NCI-H748 (cell line): Measurements from ENCODE around the gene PTPN2.
A peak's percentile ranks its signal among the peaks of the same experiment; 100 is the strongest.

Experiments used
- DNase-seq: peaks from one replicate; lab custom pipeline; 2025; ENCODE audit not compliant: unreplicated experiment; lab: John Stamatoyannopoulos, UW

PTPN2 gene

DNA sequence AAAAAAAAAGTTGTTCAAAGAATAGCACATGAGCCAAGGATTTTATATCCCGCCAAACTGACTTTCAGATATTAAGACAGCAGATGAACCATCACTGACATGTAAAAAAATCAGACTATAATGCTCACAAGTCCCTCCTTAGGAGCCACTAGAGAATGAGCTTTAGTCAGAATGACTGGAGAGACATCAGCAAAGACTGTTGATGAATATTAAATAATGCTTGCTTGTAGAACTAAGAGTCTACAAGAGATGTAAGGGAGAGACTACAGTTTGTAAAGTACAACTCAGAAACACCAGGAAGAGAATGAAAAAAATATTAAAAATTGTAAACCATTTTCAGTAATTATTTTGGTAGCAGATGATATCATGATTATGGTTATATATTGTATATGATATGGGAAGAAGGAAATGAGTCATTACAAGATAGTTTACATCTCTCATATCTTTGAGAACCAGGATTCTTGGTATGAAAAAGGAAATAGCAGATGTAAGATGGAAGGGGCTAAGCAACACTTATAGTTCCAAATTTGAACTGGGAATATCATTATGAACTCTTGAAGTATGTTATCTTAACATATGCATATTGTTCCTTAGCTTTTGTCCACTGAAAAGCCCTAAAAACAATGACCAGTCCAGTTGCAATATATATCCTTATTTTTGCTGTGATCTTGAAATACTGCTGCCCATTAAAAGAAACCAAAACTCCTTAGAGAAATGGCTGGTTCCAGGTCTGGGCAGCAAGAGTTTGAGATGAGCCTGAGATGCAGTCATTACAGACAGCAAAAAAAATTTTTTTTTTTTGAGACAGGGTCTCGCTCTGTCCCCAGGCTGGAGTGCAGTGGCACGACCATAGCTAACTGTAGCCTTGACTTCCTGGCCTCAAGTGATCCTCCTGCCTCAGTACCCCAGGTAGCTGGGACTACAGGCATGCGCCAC lies 55.7 kb downstream of the PTPN2 start:
- DNase-seq, result no peak

DNA sequence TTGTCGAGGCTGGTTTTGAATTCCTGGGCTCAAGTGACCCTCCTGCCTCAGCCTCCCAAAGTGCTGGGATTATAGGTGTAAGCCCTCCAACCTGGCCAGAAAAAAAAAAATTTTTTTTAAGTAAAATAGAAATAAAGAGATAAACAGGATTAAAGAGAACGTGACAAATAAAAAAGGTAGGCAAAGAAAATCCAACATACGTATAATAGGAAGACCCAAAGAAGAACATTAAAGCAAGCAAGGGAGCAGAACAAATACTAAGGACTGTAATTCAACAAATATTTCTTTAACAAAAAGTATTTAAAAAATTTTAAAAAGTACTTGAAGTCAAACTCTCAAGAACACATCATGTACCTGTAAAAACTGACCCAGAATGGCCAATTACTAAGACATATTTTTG lies 56.4 kb downstream of the PTPN2 start:
- DNase-seq, result no peak

- no peak for DNase-seq
These were observed 58.8 kb downstream of the PTPN2 start for GRCh38 chr18:12825230-12825629.

GRCh38 chr18:12823892-12824291 lies 60.1 kb downstream of the PTPN2 start:
- DNase-seq, result no peak

DNA sequence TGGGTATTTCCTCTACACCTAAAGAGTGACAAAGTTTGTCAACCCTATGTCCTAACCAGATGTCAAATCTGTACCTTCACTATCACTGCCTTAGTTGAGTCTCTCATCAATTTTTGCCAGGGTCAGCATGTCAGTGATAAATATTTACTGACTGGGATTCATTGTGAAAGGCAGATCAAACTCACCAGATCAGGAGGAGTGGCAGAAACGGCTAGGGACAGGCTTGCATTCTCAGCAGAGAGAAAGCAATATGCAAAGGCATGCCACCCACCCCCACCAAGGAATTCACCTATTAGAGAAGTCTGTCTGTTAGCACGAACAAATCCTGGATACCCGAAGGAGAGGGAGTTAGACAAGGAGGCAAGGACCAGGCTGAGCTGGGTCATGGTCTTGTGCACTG lies 62.6 kb downstream of the PTPN2 start:
- no peak for DNase-seq

DNA sequence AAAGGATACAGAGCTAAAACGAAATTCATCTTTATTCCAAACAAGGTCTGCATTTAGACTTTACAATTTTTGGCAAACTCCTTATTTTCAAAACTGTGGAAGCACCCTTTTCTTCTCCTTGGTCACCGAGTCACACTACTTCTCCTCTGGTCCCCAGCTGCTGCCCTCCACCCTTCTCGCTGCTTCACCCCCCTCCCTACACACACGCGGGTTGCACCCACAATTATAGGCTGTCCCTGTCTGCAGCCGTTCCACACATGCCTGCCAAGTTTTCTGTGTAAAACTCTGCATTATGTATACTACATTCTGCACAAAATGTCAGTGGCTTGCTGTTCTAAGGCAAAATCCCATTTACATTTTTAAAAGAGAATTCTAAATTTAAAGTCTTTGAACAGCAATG lies 63.5 kb downstream of the PTPN2 start:
- no peak for DNase-seq

- no peak for DNase-seq
These were observed 64.2 kb downstream of the PTPN2 start for GRCh38 chr18:12819841-12820240.

DNA sequence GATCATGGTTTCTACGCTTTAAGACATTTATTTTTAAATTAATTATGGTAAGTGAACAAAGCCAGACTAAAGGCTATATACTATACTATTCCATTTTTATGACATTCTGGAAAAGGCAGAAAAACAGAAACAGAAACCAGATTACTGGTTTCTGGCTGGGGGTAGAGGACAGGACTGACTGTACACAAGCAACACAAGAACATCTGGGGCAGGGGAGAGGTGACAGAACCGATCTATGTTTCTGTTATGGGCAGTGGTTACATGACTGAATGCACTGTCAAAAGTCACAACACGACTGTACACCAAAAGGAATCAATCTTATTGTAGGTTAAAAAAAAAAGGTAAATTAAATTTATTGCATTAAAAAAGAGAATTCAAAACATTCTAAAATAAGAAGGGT lies 64.7 kb downstream of the PTPN2 start:
- DNase-seq, result no peak

DNA sequence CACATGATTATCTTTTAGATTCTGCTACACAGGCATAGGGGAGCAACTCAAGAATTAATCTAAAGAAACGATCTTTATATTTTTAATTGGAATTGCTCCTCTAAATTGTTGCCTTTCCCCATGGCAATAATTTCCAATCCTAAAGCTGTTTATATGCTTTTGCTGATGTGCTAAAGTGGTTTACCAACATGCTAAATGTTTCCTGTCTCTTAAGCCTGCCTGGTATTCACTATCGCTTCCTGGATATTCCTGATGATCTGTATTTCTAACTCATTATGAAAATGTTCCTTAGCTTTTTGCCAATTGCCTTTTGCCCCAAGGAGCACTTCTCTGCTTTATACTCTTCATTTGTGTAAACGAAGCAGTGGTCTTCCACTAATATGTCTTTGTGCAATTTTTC lies 65.8 kb downstream of the PTPN2 start:
- no peak for DNase-seq

DNA sequence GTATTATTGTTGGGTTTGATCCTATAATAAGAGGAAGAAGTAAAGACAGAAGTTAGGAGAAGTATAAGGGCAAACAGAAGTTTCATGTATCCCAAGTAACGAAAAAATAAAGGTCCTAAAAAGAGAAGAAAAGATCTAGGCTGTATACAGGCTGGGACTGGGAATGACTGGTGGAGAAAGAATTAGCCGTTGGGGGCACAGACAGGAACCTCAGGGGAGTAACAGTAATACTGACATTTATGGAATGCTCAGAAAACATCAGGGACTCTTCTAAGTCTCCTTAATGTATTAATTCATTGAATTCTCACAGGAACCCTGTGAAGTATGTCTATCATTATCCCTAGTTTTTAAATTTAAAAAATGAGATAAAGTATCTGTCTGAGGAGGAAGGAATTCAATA lies 67.6 kb downstream of the PTPN2 start:
- DNase-seq, result no peak

GRCh38 chr18:12811191-12811950 lies 72.7 kb downstream of the PTPN2 start:
- no peak for DNase-seq

DNA sequence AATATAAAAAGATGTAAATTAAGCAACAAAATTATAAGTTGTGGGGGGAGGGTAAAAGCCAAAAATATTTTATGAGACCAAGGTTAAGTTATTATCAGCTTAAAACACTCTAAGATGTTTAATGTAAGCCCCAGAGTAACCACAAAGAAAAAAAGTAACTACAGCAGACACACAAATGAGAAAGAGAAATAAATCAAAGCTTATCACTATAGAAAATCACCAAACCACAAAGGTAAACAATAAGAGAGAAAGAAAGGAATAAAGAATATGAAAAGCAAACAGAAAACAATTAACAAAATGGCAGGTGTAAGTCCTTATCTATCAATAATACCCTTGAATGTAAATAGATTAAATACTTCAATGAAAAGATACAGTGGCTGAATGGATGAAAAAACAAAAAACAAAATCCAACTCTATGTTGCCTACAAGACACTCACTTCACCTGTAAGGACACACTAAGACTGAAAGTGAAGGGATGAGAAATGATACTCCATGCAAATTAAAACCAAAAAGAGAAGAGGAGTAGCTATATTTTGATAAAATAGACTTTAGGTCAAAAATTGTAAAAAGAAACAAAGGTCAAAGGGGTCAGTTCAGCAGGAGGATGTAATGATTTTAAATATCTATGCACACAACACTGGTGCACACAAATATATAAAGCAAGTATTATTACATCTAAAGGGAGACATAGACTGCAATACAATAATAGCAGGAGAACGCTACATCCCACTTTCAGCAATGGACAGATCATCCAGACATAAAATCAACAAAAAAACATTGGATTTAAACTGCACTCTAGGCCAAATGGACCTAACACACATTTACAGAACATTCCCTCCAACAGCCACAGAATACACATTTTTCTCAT lies 80.7 kb downstream of the PTPN2 start:
- peak; percentile 45 for DNase-seq

DNA sequence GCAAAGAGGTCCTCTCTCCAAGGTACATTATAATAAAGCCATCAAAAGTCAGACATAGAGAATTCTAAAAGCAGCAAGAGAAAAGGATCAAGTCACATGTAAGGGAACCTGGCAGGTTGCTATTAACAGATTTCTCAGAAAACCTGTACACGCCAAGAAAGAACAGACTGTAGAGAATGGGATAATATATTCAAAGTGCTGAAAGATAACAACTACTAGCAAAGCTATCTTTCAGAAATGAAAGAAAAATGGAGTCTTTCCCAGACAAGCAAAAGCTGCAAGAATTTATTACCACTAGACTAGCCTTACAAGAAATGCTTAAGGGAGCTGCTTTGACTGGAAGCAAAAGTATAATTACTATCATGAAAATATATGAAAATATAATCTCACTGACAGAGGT lies 81.5 kb downstream of the PTPN2 start:
- no peak for DNase-seq

GRCh38 chr18:12796448-12796847 lies 87.6 kb downstream of the PTPN2 start:
- DNase-seq, result no peak

DNA sequence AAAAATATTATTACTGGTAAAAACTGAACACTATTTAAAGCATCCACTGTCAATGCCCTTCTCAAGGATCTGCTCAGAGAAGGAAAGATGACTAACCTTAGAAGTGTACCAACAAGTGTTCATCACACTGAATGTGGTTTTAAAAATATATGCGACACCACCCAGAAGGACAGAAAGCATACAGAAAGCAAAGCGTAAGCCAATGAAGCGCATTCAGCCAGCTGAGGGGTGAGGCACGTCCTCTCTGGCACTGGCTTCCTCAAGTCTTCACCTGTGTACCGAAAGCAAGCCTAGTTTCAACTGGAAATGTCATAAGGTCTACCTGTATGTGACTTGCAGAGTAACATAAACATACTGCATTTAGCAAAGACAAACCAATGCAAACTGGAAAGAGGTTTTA lies 92.4 kb downstream of the PTPN2 start:
- no peak for DNase-seq

GRCh38 chr18:12786669-12787068 lies 97.4 kb downstream of the PTPN2 start:
- DNase-seq, result no peak

GRCh38 chr18:12783524-12783923 lies 100.5 kb downstream of the PTPN2 start:
- DNase-seq, result no peak

- no peak for DNase-seq
These were observed 101.5 kb downstream of the PTPN2 start for GRCh38 chr18:12782521-12782920.

- DNase-seq, result no peak
These were observed 104.6 kb downstream of the PTPN2 start for GRCh38 chr18:12779456-12779855.

GRCh38 chr18:12779043-12779442 lies 105.0 kb downstream of the PTPN2 start:
- DNase-seq, result no peak

GRCh38 chr18:12777500-12777944 lies 106.5 kb downstream of the PTPN2 start:
- no peak for DNase-seq
